Measurements from ENCODE around the gene DLG2. TPM values are rescaled to one million over a fixed set of nuclear protein-coding genes. Genes with fewer than 3 reads are reported as not detected.

The DLG2 gene
- total and polyA plus RNA-seq, 7 donors, result 0.23 to 5.3 (median 3.4) TPM

- WGBS, 3 donors, result 81 to 97% (median 88%) methylated on average over 1 of the region's 1 CpG
- Histone ChIP-seq H3K9me3 (no peaks in the 10 kb centered on the region), H3K27me3 (ENCODE audit: insufficient read depth in 3 of 3, low read length in 2 of 3) (no peaks in the 10 kb centered on the region), H3K4me3 (no peak overlapping the region), H3K36me3 (ENCODE audit: insufficient read depth in 1 of 2, low read depth in 1 of 2) (no peaks in the 10 kb centered on the region), H3K4me1 (no peaks in the 10 kb centered on the region), H3K27ac (no peak overlapping the region)
- TF ChIP-seq CTCF (IDR thresholded peaks at IDR 0.05), result no peak
- DNase-seq (no peak), ATAC-seq (no peak)
- intact Hi-C loops (cut with DNase I), result no loop called here
Measured at GRCh38 chr11:85299258-85299942, 327.7 kb downstream of the DLG2 start.

GRCh38 chr11:85295694-85296271 lies 331.4 kb downstream of the DLG2 start:
- intact Hi-C loops (cut with DNase I), result no loop called here
- 68 to 94% (median 79%) methylated on average over 1 of the region's 1 CpG for WGBS, 3 donors
- Histone ChIP-seq H3K4me3 (no peak overlapping the region), H3K27ac (no peak overlapping the region), H3K27me3 (ENCODE audit: insufficient read depth in 3 of 3, low read length in 2 of 3) (no peaks in the 10 kb centered on the region), H3K36me3 (ENCODE audit: insufficient read depth in 1 of 2, low read depth in 1 of 2) (no peaks in the 10 kb centered on the region), H3K9me3 (no peaks in the 10 kb centered on the region), H3K4me1 (no peaks in the 10 kb centered on the region)
- TF ChIP-seq CTCF (IDR thresholded peaks at IDR 0.05), result no peak
- no peak for DNase-seq
- no peak for ATAC-seq

GRCh38 chr11:85281550-85281949 lies 345.6 kb downstream of the DLG2 start:
- no peaks in the 10 kb centered on the region for H3K27me3 ChIP-seq (ENCODE audit: insufficient read depth in 3 of 3, low read length in 2 of 3)
- 91 to 94% (median 91%) methylated on average over 4 of the region's 4 CpGs for WGBS, 3 donors
- ATAC-seq, result no peak
- no peak overlapping the region for H3K4me3 ChIP-seq
- H3K27ac ChIP-seq, result no peak overlapping the region
- H3K36me3 ChIP-seq (ENCODE audit: insufficient read depth in 1 of 2, low read depth in 1 of 2), result no peaks in the 10 kb centered on the region
- no peaks in the 10 kb centered on the region for H3K4me1 ChIP-seq
- TF ChIP-seq CTCF (IDR thresholded peaks at IDR 0.05), result no peak
- H3K9me3 ChIP-seq, result no peaks in the 10 kb centered on the region
- DNase-seq, result no peak
- intact Hi-C loops (cut with DNase I), result no loop called here

GRCh38 chr11:85279267-85279666 lies 347.9 kb downstream of the DLG2 start:
- no peaks in the 10 kb centered on the region for H3K27me3 ChIP-seq (ENCODE audit: insufficient read depth in 3 of 3, low read length in 2 of 3)
- DNase-seq (no peak), ATAC-seq (no peak)
- H3K27ac ChIP-seq, result no peak overlapping the region
- intact Hi-C loops (cut with DNase I), result no loop called here
- H3K9me3 ChIP-seq, result no peaks in the 10 kb centered on the region
- WGBS, 3 donors, result 63 to 81% (median 68%) methylated on average over 1 of the region's 1 CpG
- no peak for TF ChIP-seq CTCF (IDR thresholded peaks at IDR 0.05)
- no peak overlapping the region for H3K4me3 ChIP-seq
- no peaks in the 10 kb centered on the region for H3K4me1 ChIP-seq
- H3K36me3 ChIP-seq (ENCODE audit: insufficient read depth in 1 of 2, low read depth in 1 of 2), result no peaks in the 10 kb centered on the region

- 57 to 63% (median 62%) methylated on average over 2 of the region's 2 CpGs for WGBS, 3 donors
- TF ChIP-seq CTCF (IDR thresholded peaks at IDR 0.05), result no peak
Measured at GRCh38 chr11:85277693-85278092, 349.5 kb downstream of the DLG2 start.

More at GRCh38 chr11:85277693-85278092, 349.5 kb downstream of the DLG2 start:
- Histone ChIP-seq H3K4me3 (no peak overlapping the region), H3K27ac (no peak overlapping the region), H3K27me3 (ENCODE audit: insufficient read depth in 3 of 3, low read length in 2 of 3) (no peaks in the 10 kb centered on the region), H3K36me3 (ENCODE audit: insufficient read depth in 1 of 2, low read depth in 1 of 2) (no peaks in the 10 kb centered on the region), H3K9me3 (no peaks in the 10 kb centered on the region), H3K4me1 (no peaks in the 10 kb centered on the region)
- intact Hi-C loops (cut with DNase I), result no loop called here
- ATAC-seq (no peak), DNase-seq (no peak)
